Activated CD4-positive, alpha-beta memory T cell treated with anti-CD3 and anti-CD28 coated beads, Interleukin-2, amount 10 ng/mL, durations not matched to agents 7 days and 5 days (primary cell): ENCODE measurements around the gene OR5B21. TPM values are rescaled to one million over a fixed set of nuclear protein-coding genes. Genes with fewer than 3 reads are reported as not detected.

Experiments used
- CTCF ChIA-PET: fragments of 350-600 bp; sonication (Branson Sonifier 250); formaldehyde crosslinking; loops from one replicate; lab custom pipeline; 2021; ENCODE audit warnings: antibody characterized with exemption, inconsistent platforms; lab: Charles Lee
- POLR2A ChIA-PET: fragments of 350-600 bp; sonication (Branson Sonifier 250); formaldehyde crosslinking; loops from one replicate; lab custom pipeline; 2021; ENCODE audit warnings: antibody characterized with exemption; lab: Charles Lee
- DNase-seq: peaks from one replicate; pipeline ENCODE4 v3.0.0-alpha.2; 2020
- H3K27ac Mint-ChIP-seq: one replicate; pipeline ENCODE4 v1.8.0; 2021; ENCODE audit warnings: mild to moderate bottlenecking, mixed read lengths
- H3K27me3 Mint-ChIP-seq: one replicate; pipeline ENCODE4 v1.8.0; 2021; ENCODE audit warnings: mixed read lengths
- H3K36me3 Mint-ChIP-seq: one replicate; pipeline ENCODE4 v1.8.0; 2021; ENCODE audit warnings: low read depth, mixed read lengths
- H3K4me1 Mint-ChIP-seq: one replicate; pipeline ENCODE4 v1.8.0; 2021; ENCODE audit warnings: mixed read lengths
- H3K4me3 Mint-ChIP-seq: one replicate; pipeline ENCODE4 v1.8.0; 2021; ENCODE audit warnings: mild to moderate bottlenecking, mixed read lengths
- H3K9me3 Mint-ChIP-seq: one replicate; pipeline ENCODE4 v1.8.0; 2021; ENCODE audit warnings: mixed read lengths
- total RNA-seq, 2 experiments: library from RNA; stranded (reverse); gene quantifications; one replicate each; pipeline ENCODE4 v1.2.3, GENCODE V29; 2021

Gene OR5B21
- under 1 TPM; 0.25 to 0.35 TPM for total RNA-seq

DNA sequence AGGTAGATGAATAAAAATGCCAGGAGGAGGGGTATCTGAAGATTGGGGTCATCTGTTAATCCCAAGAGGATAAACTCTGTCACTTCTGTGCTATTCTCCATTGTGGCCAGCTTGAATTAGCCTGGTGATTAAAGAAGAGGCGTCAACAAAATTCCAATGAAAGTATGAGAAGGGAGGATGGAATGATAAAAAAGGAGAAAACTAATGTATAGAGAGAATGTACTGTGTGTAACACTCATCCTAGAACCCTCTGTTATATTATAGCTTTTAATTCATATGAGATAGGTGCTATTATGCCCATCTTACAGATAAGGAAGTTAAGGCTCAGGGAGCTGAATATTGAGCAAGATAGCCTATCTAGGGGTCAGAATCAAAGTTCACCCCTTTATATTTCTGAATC is at the start of gene OR5B21:
OR5B21 (minus strand) TSS at position 101 of the 400 bp plus-strand sequence; CDS start at position 101, 0 bp downstream.
- no peaks in the 10 kb centered on the region for H3K27me3 Mint-ChIP-seq
- no peak within 1 kb of the TSS for H3K4me3 Mint-ChIP-seq
- ChIA-PET POLR2A (no interaction called here), CTCF (no interaction called here)
- H3K4me1 Mint-ChIP-seq, result peaks cover 2% of the 10 kb centered on the region
- peaks cover 5% of the 10 kb centered on the region for H3K36me3 Mint-ChIP-seq
- no peak within 1 kb of the TSS for H3K27ac Mint-ChIP-seq
- no peaks in the 10 kb centered on the region for H3K9me3 Mint-ChIP-seq
- no peak for DNase-seq

DNA sequence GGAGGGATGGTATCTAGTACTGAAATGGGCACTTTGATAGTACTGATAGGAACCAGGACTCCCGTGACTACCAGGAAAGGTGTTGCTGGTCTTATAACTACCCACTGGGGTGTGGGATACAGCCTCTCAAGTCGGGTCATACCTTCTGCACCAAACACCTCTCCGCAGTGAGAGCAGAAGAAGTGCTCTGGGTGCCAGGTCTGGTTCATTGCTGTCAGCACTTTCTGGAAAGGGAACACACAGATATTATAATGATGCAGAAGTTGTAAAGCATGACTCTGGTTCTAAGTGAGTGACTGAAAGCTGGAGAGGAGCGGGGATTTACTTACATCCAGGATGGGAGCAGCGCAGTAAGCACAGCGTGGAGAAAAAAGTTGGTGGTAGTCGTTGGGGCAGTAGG is 41.7 kb upstream of the OR5B21 start:
- CTCF ChIA-PET, result no interaction called here
- peaks cover 91% of the 10 kb centered on the region for H3K36me3 Mint-ChIP-seq
- H3K9me3 Mint-ChIP-seq, result no peaks in the 10 kb centered on the region
- POLR2A ChIA-PET, result no interaction called here
- no peak overlapping the region for H3K4me3 Mint-ChIP-seq
- peaks cover 2% of the 10 kb centered on the region for H3K4me1 Mint-ChIP-seq
- DNase-seq, result no peak
- no peaks in the 10 kb centered on the region for H3K27me3 Mint-ChIP-seq
- no peak overlapping the region for H3K27ac Mint-ChIP-seq

DNA sequence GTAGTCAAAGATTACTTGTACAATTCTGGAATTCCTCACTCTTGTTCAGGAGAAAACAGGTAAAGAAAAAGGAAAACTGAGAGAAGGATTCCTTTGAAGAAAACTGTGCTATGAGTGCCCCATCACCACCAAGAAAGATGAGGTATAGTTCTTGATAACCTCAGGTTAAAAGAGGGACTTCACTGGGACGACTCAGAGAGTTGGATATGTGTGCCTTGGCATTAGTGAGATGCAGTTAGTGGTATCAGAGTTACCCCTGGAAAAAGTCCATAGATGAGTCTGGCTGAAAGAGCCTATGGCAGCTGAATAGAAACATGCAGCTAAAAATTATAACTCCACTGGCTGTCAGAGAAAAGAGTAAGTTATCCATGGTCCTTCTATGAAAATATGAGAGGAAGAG is 38.9 kb upstream of the OR5B21 start:
- H3K27ac Mint-ChIP-seq, result no peak overlapping the region
- no peak overlapping the region for H3K4me3 Mint-ChIP-seq
- no peaks in the 10 kb centered on the region for H3K9me3 Mint-ChIP-seq
- H3K27me3 Mint-ChIP-seq, result no peaks in the 10 kb centered on the region
- DNase-seq, result no peak
- no peaks in the 10 kb centered on the region for H3K4me1 Mint-ChIP-seq
- CTCF ChIA-PET, result no interaction called here
- POLR2A ChIA-PET, result no interaction called here
- H3K36me3 Mint-ChIP-seq, result peaks cover 79% of the 10 kb centered on the region

DNA sequence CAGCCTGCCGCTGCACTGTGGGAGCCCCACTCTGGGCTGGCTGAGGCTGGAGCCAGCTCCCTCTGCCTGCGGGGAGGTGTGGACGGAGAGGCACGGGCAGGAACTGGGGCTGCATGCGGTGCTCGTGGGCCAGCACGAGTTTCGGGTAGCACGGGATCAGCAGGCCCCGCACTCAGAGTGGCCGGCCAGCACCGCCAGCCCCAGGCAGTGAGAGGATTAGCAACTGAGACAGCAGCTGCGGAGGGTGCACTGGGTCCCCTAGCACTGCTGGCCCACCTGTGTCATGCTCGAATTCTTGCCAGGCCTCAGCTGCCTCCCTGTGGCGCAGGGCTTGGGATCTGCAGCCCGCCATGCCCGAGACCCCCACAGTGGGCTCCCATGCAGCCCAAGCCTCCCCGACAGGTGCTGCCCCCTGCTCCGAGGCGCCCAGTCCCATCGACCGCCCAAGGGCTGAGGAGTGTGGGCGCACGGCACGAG is 24.0 kb upstream of the OR5B21 start:
- H3K4me1 Mint-ChIP-seq, result peaks cover 22% of the 10 kb centered on the region

DNA sequence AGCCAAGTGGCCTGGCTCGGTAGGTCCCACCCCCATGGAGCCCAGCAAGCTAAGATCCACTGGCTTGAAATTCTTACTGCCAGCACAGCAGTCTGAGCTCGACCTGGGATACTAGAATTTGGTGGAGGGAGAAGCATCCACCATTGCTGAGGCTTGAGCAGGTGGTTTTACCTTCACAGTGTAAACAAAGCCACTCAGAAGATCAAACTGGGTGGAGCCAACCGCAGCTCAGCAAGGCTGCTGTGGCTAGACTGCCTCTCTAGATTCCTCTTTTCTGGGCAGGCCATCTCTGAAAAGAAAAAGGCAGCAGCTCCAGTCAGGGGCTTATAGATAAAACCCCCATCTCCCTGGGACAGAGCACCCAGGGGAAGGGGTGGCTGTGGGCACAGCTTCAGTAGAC is 22.3 kb upstream of the OR5B21 start:
- ChIA-PET CTCF (interaction anchor here (1.0 kb wide), 1 partner anchor 37 kb away, joined by 7 read pairs; no protein-coding TSS in a partner anchor), POLR2A (interaction anchor here (1.1 to 1.2 kb wide), 2 partner anchors 30 to 47 kb away, joined by 4 read pairs; no protein-coding TSS in a partner anchor)
- H3K27me3 Mint-ChIP-seq, result no peaks in the 10 kb centered on the region
- no peak overlapping the region for H3K4me3 Mint-ChIP-seq
- DNase-seq, result peak; percentile 41
- no peaks in the 10 kb centered on the region for H3K9me3 Mint-ChIP-seq
- peaks cover 30% of the 10 kb centered on the region for H3K4me1 Mint-ChIP-seq
- peaks cover 74% of the 10 kb centered on the region for H3K36me3 Mint-ChIP-seq
- no peak overlapping the region for H3K27ac Mint-ChIP-seq

More for the DNA sequence above, 24.0 kb upstream of the OR5B21 start:
- Mint-ChIP-seq H3K4me3 (no peak overlapping the region), H3K36me3 (peaks cover 82% of the 10 kb centered on the region), H3K27ac (no peak overlapping the region), H3K9me3 (no peaks in the 10 kb centered on the region), H3K27me3 (no peaks in the 10 kb centered on the region)
- no peak for DNase-seq
- ChIA-PET POLR2A (no interaction called here), CTCF (no interaction called here)

DNA sequence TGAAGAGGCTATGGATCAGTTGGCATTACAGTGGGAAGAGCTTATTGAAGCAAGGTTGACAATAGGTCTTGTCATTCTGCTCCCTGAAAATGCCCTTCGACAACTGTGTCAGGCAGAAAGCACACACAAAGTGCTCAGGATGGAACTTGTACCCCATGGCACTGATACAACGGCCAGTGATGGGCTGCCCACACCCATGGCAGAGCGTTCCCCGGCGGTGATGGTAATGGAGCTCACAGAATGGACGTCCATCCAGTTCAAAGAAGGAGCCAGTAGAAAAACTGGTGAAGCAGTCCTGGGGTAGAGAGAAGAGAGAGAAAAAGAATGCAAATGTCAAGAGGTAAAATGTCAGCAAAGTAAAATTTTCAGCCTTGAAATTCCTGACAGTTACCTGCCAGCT is 19.5 kb upstream of the OR5B21 start:
- ChIA-PET CTCF (no interaction called here), POLR2A (interaction anchor here (1.2 kb wide), 1 partner anchor 49 kb away, joined by 4 read pairs; the partner anchor contains the start of gene LPXN)
- H3K9me3 Mint-ChIP-seq, result no peaks in the 10 kb centered on the region
- peaks cover 42% of the 10 kb centered on the region for H3K4me1 Mint-ChIP-seq
- H3K27ac Mint-ChIP-seq, result no peak overlapping the region
- H3K27me3 Mint-ChIP-seq, result no peaks in the 10 kb centered on the region
- H3K36me3 Mint-ChIP-seq, result peaks cover 54% of the 10 kb centered on the region
- H3K4me3 Mint-ChIP-seq, result no peak overlapping the region
- DNase-seq, result no peak

DNA sequence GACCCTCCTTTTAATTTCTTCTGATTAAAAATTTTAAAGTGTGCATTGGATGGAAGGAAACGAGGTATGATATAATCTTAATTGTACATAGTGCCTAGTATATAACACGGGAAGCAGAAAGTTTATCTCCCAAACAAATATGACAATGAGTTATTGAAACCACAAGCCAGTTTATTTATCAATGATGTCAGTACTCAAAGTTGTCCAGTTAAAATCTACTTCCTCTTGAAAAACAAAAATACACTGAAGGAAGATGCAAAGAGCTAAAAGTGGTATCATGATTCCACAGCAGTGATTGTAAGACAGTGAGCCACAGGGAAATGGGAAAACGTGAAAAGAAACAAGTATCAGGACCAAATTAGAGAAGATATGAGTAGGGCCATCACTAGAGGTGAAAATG is 18.8 kb upstream of the OR5B21 start:
- ChIA-PET CTCF (interaction anchor here (0.6 to 1.4 kb wide), 2 partner anchors 11 to 627 kb away, joined by 3 to 4 read pairs; no protein-coding TSS in a partner anchor), POLR2A (interaction anchor here (1.2 kb wide), 1 partner anchor 49 kb away, joined by 4 read pairs; the partner anchor contains the start of gene LPXN)
- Mint-ChIP-seq H3K27ac (no peak overlapping the region), H3K36me3 (peaks cover 53% of the 10 kb centered on the region), H3K4me1 (peaks cover 45% of the 10 kb centered on the region), H3K27me3 (no peaks in the 10 kb centered on the region), H3K4me3 (no peak overlapping the region), H3K9me3 (no peaks in the 10 kb centered on the region)
- no peak for DNase-seq

DNA sequence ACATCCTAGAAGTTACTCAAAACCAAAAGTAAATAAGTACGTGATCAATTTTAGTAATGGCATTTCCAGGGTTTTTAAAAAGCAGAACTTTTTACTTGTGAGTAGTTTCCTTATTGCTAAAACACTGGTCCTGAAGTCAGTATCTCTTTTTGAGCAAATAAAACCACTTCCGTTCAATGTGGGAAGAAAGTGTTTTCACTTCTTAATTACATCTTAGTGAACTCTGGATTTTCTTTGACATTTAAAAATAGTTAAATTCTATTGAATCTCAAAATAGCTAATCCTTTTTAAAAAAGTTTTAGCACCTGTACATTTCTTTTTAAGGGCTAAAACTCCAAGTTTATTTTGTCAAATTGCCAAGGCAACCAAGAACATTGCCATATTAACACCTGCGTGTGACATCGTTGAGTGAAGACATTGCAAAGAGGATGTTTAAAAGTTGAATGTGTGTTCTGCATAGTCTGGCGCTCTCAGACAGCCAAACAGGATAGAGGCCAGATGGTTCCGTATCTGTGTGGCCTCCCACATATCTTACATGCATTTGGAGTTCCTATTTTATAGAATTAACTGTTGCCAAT is 17.2 kb upstream of the OR5B21 start:
- no peak for DNase-seq
- POLR2A ChIA-PET, result interaction anchor here (1.3 kb wide), 1 partner anchor 43 kb away, joined by 3 read pairs; no protein-coding TSS in a partner anchor
- Mint-ChIP-seq H3K9me3 (no peaks in the 10 kb centered on the region), H3K4me3 (peak overlapping the region; percentile 1), H3K27me3 (no peaks in the 10 kb centered on the region), H3K36me3 (peaks cover 41% of the 10 kb centered on the region), H3K27ac (peak overlapping the region; percentile 74), H3K4me1 (peaks cover 32% of the 10 kb centered on the region)
- CTCF ChIA-PET, result interaction anchor here (0.8 to 2.6 kb wide), 7 partner anchors 9 to 53 kb away, joined by 3 to 10 read pairs (median 5); no protein-coding TSS in a partner anchor

DNA sequence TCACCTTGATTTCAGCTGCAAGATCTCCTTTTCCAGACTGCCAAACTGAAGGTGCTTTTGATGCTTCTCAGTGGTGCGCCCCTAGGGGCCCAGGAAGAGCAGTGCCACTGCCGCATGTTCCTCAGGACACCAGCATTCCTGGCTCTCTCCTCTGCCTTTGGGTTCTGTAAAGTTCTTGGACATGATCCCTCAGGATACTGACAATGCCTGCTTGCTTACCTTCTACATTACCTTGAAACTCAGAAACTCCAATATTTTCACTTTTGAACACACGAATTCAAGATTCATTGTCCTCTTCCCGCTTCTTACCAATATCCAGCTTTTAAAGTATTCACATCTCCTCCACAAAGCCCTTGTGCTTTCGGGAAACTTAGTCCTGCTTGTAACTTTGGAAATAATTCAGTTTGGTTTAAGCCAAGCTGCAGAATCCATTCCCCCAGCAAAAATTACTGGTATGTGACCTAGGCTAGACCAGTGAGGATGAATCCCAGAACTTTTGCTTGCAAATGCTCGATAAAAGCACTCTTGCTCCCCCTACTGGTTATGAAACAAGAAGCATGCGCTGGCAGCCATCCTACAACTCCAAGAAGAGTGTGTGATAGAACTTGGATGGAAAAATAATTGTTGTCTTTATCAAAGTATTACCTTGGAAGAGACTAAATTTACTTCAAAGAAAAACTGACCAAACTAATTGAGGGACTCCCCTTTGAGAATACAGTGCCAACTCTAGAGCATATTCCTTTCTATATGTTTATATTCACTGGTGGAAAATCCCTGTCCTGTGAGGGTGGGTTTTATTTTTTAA is 16.5 kb upstream of the OR5B21 start:
- H3K4me3 Mint-ChIP-seq, result no peak overlapping the region
- ChIA-PET POLR2A (interaction anchor here (1.3 kb wide), 1 partner anchor 44 kb away, joined by 3 read pairs; no protein-coding TSS in a partner anchor), CTCF (interaction anchor here (0.7 to 2.6 kb wide), 12 partner anchors 9 to 724 kb away, joined by 3 to 10 read pairs (median 4); no protein-coding TSS in a partner anchor)
- H3K27me3 Mint-ChIP-seq, result no peaks in the 10 kb centered on the region
- no peaks in the 10 kb centered on the region for H3K9me3 Mint-ChIP-seq
- peak overlapping the region; percentile 74 for H3K27ac Mint-ChIP-seq
- DNase-seq, result peak; percentile 39
- peaks cover 29% of the 10 kb centered on the region for H3K4me1 Mint-ChIP-seq
- peaks cover 35% of the 10 kb centered on the region for H3K36me3 Mint-ChIP-seq

DNA sequence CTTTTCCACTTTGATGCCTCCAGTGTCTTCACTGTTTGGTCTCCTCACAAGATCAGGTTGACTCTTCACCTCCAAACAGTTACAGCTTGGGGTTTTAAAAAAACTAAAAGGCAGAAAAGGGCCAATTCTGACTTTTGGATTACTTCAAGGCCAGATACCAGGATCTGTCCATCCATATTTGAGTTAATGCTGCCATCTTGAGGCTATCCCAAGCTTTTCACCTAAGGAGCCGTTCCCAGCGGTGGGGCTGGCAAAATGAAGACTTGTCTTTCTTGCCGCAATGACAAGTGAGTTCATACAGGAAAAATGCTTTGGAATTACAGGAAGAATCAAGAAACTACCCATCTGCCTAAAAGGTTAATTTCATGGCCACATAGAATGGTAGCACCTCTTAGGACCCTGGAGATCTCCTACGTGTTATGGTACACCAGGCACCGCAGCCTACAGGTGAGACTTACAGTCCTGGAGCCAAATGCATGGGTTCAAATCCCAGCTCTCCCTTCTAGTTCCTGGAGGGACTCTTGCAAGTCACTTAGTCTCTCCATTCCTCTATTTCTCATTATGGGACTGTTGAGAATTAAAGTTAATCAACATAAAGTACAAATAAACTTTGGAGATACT is 6.0 kb upstream of the OR5B21 start:
- Mint-ChIP-seq H3K4me3 (no peak overlapping the region), H3K36me3 (no peaks in the 10 kb centered on the region), H3K4me1 (no peaks in the 10 kb centered on the region), H3K27me3 (no peaks in the 10 kb centered on the region), H3K9me3 (no peaks in the 10 kb centered on the region), H3K27ac (no peak overlapping the region)
- ChIA-PET POLR2A (no interaction called here), CTCF (interaction anchor here (3.5 kb wide), 1 partner anchor 10 kb away, joined by 10 read pairs; no protein-coding TSS in a partner anchor)
- DNase-seq, result no peak

DNA sequence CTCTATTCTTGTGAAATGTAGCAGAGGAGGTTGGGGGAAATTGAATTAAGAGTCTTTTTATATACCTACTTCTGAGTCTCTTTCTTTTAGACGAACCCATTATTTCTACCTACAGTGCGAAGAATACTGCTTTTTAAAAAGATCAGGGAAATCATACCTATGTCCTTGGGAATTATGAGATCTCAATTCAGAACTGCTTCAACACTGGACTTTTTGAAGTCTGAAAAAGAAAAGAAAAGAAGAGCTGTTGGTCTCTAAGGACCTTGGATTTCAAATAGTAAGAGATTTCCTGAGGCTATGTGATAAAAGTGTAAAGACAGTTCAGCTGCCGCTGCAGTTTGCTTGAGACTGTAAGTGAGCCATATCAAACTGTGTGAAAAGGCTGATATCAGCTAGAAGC is 3.7 kb upstream of the OR5B21 start:
- Mint-ChIP-seq H3K36me3 (no peaks in the 10 kb centered on the region), H3K4me1 (no peaks in the 10 kb centered on the region), H3K27me3 (no peaks in the 10 kb centered on the region), H3K9me3 (no peaks in the 10 kb centered on the region), H3K4me3 (no peak overlapping the region), H3K27ac (no peak overlapping the region)
- DNase-seq, result no peak
- POLR2A ChIA-PET, result no interaction called here
- CTCF ChIA-PET, result interaction anchor here (0.9 to 3.5 kb wide), 3 partner anchors 13 to 118 kb away, joined by 3 to 10 read pairs (median 3); no protein-coding TSS in a partner anchor

DNA sequence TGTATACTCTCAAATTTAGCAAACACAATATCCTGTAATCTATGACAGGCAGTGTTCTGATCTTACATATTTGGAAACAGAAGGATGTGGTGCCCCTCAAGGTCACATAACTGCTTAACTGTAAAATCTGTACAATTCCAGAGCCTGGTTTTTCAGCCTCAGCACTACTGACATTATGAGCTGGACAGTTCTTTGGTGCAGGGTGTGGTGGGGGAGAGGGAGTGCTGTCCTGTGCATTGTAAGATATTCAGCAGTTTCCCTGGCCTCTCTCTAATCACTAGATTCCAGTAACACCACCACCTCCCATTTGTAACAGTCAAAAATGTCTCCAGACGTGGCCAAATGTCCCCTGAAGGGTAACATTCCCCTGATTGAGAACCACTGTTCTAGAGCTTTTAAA is 1.8 kb upstream of the OR5B21 start:
- Mint-ChIP-seq H3K36me3 (no peaks in the 10 kb centered on the region), H3K27me3 (no peaks in the 10 kb centered on the region), H3K9me3 (no peaks in the 10 kb centered on the region), H3K27ac (no peak overlapping the region), H3K4me1 (peaks cover 2% of the 10 kb centered on the region), H3K4me3 (no peak overlapping the region)
- ChIA-PET POLR2A (no interaction called here), CTCF (no interaction called here)
- no peak for DNase-seq
